Measurements from ENCODE around the gene CTNNBL1.

GRCh38 chr20:37895166-37895565 is 201.3 kb downstream of the CTNNBL1 start:
- no peak for TF ChIP-seq POLR2A (IDR thresholded peaks at IDR 0.05; ENCODE audit: low read depth, low read length)
- TF ChIP-seq POLR2AphosphoS5 (IDR thresholded peaks at IDR 0.05; ENCODE audit: low read depth, low read length) = no peak
- no peak for TF ChIP-seq SPI1 (IDR thresholded peaks at IDR 0.05; ENCODE audit: low read depth, low read length)
- no peak for TF ChIP-seq TAF1 (IDR thresholded peaks at IDR 0.05; ENCODE audit: low read depth, low read length)
- no peak for TF ChIP-seq POU2F2 (IDR thresholded peaks at IDR 0.05; ENCODE audit: low read depth, low read length)
